Tibial nerve (tissue), 4 donors: ENCODE results near the gene NEUROG2. TPM values are rescaled to one million over a fixed set of nuclear protein-coding genes. Genes with fewer than 3 reads are reported as not detected.
"Not testable (repeated sequence)": the region's sequence is repeated elsewhere in the genome, so short reads cannot be mapped to it uniquely, and the experiment has no call there.

Experiments
- DNase-seq, 2 donors: peaks; one replicate each; pipeline ENCODE4 v3.0.0-alpha.2; 2019; ENCODE audit warnings: low spot score in 2 of 2
- H3K27ac ChIP-seq, 4 donors: fragments of 200-600 bp; sonication (generic) in 3 of 4; one replicate each; pipeline ENCODE4 v1.5.1; 2017 to 2019; ENCODE audit warnings: mild to moderate bottlenecking in 1 of 4
- H3K27me3 ChIP-seq, 2 donors: fragments of 200-600 bp; sonication (generic) in 1 of 2; one replicate each; pipeline versions ENCODE4 v1.5.1 to v1.6.0; 2017 to 2019
- H3K36me3 ChIP-seq, 3 donors: fragments of 200-600 bp; sonication (generic); one replicate each; pipeline ENCODE4 v1.5.1; 2018 to 2019
- H3K4me1 ChIP-seq, 4 donors: fragments of 200-600 bp; sonication (generic) in 3 of 4; one replicate each; pipeline ENCODE4 v1.5.1; 2017 to 2019
- H3K4me3 ChIP-seq, 4 donors: fragments of 200-600 bp; sonication (generic) in 3 of 4; one replicate each; pipeline ENCODE4 v1.5.1; 2017 to 2019; ENCODE audit warnings: mild to moderate bottlenecking in 1 of 4, moderate library complexity in 1 of 4
- H3K9me3 ChIP-seq, 4 donors: fragments of 200-600 bp; sonication (generic) in 3 of 4; one replicate each; pipeline ENCODE4 v1.5.1; 2017 to 2019
- CTCF ChIP-seq, 5 experiments: fragments of 200-600 bp in 3 of 5; fragments of 450-650 bp in 2 of 5; sonication (generic) in 3 of 5; IDR thresholded peaks; one replicate each; pipeline ENCODE4 v1.5.1; 2016 to 2019; ENCODE audit warnings: antibody characterized with exemption in 5 of 5, mild to moderate bottlenecking in 3 of 5, moderate library complexity in 2 of 5
- EP300 ChIP-seq, 2 donors: sonication (generic); formaldehyde crosslinking; IDR thresholded peaks; one replicate each; pipeline ENCODE4 v1.6.1; 2017; ENCODE audit warnings: antibody characterized with exemption in 2 of 2, mild to moderate bottlenecking in 1 of 2
- POLR2A ChIP-seq, 2 donors: fragments of 450-650 bp; IDR thresholded peaks; one replicate each; pipeline ENCODE4 v1.6.1; 2017; ENCODE audit warnings: antibody characterized with exemption in 2 of 2, mild to moderate bottlenecking in 2 of 2, moderate library complexity in 2 of 2
- WGBS, 2 donors: methylation state at CpG; one replicate each; pipeline ENCODE4 v1.1.5; 2018; 5-methylcytosine and 5-hydroxymethylcytosine counted together
- total RNA-seq, 4 donors: library from RNA; depleted of rRNA; stranded (reverse); fragments of >200 nt; gene quantifications; one replicate each; pipeline ENCODE4 v1.1.0, GENCODE V29; 2016

Gene NEUROG2
- total RNA-seq, 4 donors from 2014 or later, result not detected

- Histone ChIP-seq H3K36me3 (peaks cover 0 to 7% (median 0%) of the 10 kb centered on the region in 3 donors), H3K4me1 (no peaks in the 10 kb centered on the region), H3K27me3 (no peaks in the 10 kb centered on the region), H3K4me3 (no peak overlapping the region), H3K27ac (no peak overlapping the region), H3K9me3 (no peaks in the 10 kb centered on the region)
- WGBS, 2 donors, result 94 to 96% methylated on average over 3 of the region's 3 CpGs
- DNase-seq, result no peak
- TF ChIP-seq POLR2A (IDR thresholded peaks at IDR 0.05) (no peak), CTCF (IDR thresholded peaks at IDR 0.05) (no peak), EP300 (IDR thresholded peaks at IDR 0.05) (no peak)
Observed at GRCh38 chr4:112559053-112559452, 43.1 kb upstream of the NEUROG2 start.

DNA sequence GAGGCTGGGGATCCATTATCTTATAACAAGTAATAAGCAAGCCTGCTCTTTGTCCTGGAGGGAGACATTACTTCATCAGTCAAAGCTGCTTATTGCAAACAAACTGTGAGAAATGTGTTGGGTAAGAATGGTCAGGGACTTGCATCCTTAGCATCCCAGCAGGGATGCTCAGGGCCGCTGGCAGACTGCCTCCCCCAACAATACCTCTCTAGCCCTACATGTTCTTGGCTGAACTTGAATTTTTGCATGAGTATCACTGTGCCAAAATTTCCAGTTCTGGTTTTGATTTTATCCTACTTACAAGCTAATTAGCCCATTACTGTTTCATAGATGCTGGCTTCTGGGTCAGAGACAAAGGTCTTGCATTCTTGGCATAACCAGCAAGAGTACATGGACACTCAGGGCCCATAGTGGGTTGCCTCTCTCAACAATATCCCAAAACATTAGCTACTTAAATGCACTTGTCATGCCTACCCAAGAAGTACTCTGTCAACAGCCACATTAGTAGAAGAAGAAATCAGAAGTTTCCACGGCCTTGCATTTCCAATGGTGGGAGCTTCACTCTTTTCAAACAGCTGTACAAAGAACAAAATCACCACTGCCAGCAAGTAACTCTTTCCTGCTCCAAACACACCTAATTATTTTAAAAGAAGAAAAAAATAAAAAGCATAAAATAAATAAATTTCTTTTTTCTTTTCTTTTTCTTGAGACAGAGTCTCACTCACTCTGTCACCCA, 41.9 kb upstream of the NEUROG2 start:
- Histone ChIP-seq H3K4me1 (no peaks in the 10 kb centered on the region), H3K36me3 (peaks cover 0 to 7% (median 0%) of the 10 kb centered on the region in 3 donors), H3K9me3 (no peaks in the 10 kb centered on the region), H3K27me3 (no peaks in the 10 kb centered on the region), H3K4me3 (no peak overlapping the region), H3K27ac (no peak overlapping the region)
- DNase-seq, result no peak
- 86 to 95% methylated on average over 2 of the region's 2 CpGs for WGBS, 2 donors
- no peak for TF ChIP-seq POLR2A (IDR thresholded peaks at IDR 0.05)
- TF ChIP-seq EP300 (IDR thresholded peaks at IDR 0.05), result no peak
- no peak for TF ChIP-seq CTCF (IDR thresholded peaks at IDR 0.05)

GRCh38 chr4:112554271-112554670, 38.3 kb upstream of the NEUROG2 start:
- H3K36me3 ChIP-seq, H3K9me3 ChIP-seq, H3K4me3 ChIP-seq, DNase-seq, H3K27ac ChIP-seq, H3K27me3 ChIP-seq, H3K4me1 ChIP-seq: not testable (repeated sequence)
- WGBS, 2 donors, result 100% methylated on average over 1 to 2 of the region's 3 CpGs

- H3K9me3 ChIP-seq, result no peaks in the 10 kb centered on the region
- WGBS, 2 donors, result 28 to 64% methylated on average over 2 of the region's 2 CpGs
- TF ChIP-seq EP300 (IDR thresholded peaks at IDR 0.05) (no peak), CTCF (IDR thresholded peaks at IDR 0.05) (no peak), POLR2A (IDR thresholded peaks at IDR 0.05) (no peak)
Observed at GRCh38 chr4:112552668-112553067, 36.7 kb upstream of the NEUROG2 start.

DNA sequence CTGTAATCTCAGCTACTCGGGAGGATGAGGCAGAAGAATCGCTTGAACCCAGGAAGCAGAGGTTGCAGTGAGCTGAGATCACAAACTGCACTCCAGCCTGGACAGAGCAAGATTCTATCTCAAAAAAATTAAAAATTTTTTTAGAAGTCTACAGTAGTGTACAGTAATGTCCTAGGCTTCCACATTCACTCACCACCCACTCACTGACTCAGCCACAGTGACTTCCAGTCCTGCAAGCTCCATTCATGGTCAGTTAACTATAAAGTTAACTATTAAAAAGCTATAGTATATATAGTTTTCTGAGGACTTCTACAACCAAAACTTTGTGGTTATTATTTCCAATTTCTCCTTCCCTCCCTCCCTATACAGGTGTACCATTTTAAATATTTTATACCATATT, 34.7 kb upstream of the NEUROG2 start:
- H3K9me3 ChIP-seq, result no peaks in the 10 kb centered on the region
- 63 to 73% methylated on average over 2 of the region's 2 CpGs for WGBS, 2 donors

More at GRCh38 chr4:112552668-112553067, 36.7 kb upstream of the NEUROG2 start:
- peaks cover 0 to 5% (median 0%) of the 10 kb centered on the region in 3 donors for H3K36me3 ChIP-seq
- H3K4me1 ChIP-seq, result no peaks in the 10 kb centered on the region
- H3K27me3 ChIP-seq, result no peaks in the 10 kb centered on the region
- DNase-seq, result no peak
- H3K4me3 ChIP-seq, result no peak overlapping the region
- no peak overlapping the region for H3K27ac ChIP-seq

More for the DNA sequence above, 34.7 kb upstream of the NEUROG2 start:
- Histone ChIP-seq H3K36me3 (peaks cover 0 to 6% (median 0%) of the 10 kb centered on the region in 3 donors), H3K4me3 (no peak overlapping the region), H3K27me3 (no peaks in the 10 kb centered on the region), H3K4me1 (no peaks in the 10 kb centered on the region), H3K27ac (no peak overlapping the region)
- no peak for DNase-seq
- TF ChIP-seq CTCF (IDR thresholded peaks at IDR 0.05) (no peak), POLR2A (IDR thresholded peaks at IDR 0.05) (no peak), EP300 (IDR thresholded peaks at IDR 0.05) (no peak)
